ENCODE data around the gene SCG5. TPM values are rescaled to one million over a fixed set of nuclear protein-coding genes. Genes with fewer than 3 reads are reported as not detected.

Gene SCG5
- total and polyA plus RNA-seq, 2 experiments from 2014 or later, result 9.0 to 20.2 TPM

DNA sequence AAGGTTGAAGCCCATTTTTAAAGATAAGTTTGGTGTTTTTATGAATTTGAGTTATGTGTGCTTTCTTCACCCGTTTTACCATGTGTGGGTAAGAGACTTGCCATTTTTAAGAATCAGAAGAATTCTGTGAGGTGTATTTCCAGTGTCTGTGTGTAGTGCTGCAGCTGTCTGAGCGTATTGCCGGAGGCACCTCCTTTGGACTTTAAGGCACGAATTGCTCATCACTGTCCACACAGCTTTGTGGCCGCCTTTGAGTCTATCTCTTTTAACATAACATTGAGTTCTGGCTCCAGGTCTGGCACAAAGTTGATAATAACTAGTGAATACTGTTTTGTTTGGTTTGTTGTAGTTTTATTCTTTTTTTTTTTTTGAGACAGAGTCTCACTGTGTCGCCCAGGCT lies 25.8 kb downstream of the SCG5 start:
- TF ChIP-seq, protein P1, sequence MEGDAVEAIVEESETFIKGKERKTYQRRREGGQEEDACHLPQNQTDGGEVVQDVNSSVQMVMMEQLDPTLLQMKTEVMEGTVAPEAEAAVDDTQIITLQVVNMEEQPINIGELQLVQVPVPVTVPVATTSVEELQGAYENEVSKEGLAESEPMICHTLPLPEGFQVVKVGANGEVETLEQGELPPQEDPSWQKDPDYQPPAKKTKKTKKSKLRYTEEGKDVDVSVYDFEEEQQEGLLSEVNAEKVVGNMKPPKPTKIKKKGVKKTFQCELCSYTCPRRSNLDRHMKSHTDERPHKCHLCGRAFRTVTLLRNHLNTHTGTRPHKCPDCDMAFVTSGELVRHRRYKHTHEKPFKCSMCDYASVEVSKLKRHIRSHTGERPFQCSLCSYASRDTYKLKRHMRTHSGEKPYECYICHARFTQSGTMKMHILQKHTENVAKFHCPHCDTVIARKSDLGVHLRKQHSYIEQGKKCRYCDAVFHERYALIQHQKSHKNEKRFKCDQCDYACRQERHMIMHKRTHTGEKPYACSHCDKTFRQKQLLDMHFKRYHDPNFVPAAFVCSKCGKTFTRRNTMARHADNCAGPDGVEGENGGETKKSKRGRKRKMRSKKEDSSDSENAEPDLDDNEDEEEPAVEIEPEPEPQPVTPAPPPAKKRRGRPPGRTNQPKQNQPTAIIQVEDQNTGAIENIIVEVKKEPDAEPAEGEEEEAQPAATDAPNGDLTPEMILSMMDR (IDR thresholded peaks at IDR 0.05; ENCODE audit: low read depth, low read length), result no peak

DNA sequence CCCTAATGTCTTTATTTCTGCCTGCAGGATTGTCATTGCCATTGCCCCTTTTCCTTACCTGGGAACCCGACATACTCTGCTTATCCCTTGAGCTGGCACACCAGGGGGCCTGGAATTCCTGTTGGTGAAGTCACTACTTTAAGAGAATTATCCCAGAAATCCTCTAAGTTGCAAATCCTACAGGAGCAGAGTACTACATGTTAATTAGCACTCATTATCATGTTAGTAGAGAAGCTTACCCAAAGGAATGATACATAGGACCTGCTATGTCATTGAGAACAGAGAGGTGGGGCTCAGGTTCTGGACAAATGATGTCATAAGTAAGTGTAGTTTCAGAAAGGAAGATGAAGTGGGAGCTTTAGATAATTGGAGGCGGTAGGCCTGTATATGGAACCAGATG lies 27.4 kb downstream of the SCG5 start:
- H3K27me3 ChIP-seq, result no peaks in the 10 kb centered on the region
- H3K4me1 ChIP-seq (ENCODE audit: low read depth), result no peaks in the 10 kb centered on the region
- no peaks in the 10 kb centered on the region for H3K36me3 ChIP-seq
- no peak overlapping the region for H3K4me3 ChIP-seq
- no peaks in the 10 kb centered on the region for H3K9me3 ChIP-seq (ENCODE audit: low read depth)
- no peak for DNase-seq (ENCODE audit: low read depth in 1 of 2, low spot score in 1 of 2)
- H3K27ac ChIP-seq, result no peak overlapping the region
- TF ChIP-seq, protein P1 (IDR thresholded peaks at IDR 0.05; ENCODE audit: low read depth, low read length), result no peak

More for the DNA sequence above, 25.8 kb downstream of the SCG5 start:
- Histone ChIP-seq H3K36me3 (no peaks in the 10 kb centered on the region), H3K27ac (no peak overlapping the region), H3K27me3 (no peaks in the 10 kb centered on the region), H3K4me3 (no peak overlapping the region), H3K4me1 (ENCODE audit: low read depth) (no peaks in the 10 kb centered on the region), H3K9me3 (ENCODE audit: low read depth) (no peaks in the 10 kb centered on the region)
- DNase-seq (ENCODE audit: low read depth in 1 of 2, low spot score in 1 of 2), result no peak

- no peaks in the 10 kb centered on the region for H3K4me1 ChIP-seq (ENCODE audit: low read depth)
- H3K27ac ChIP-seq, result no peak overlapping the region
- peak in 1 of 2 donors; percentile 85 for DNase-seq (ENCODE audit: low read depth in 1 of 2, low spot score in 1 of 2)
- H3K27me3 ChIP-seq, result no peaks in the 10 kb centered on the region
- H3K9me3 ChIP-seq (ENCODE audit: low read depth), result no peaks in the 10 kb centered on the region
- no peak overlapping the region for H3K4me3 ChIP-seq
- TF ChIP-seq, protein P1 (IDR thresholded peaks at IDR 0.05; ENCODE audit: low read depth, low read length), result no peak
- no peaks in the 10 kb centered on the region for H3K36me3 ChIP-seq
Observed at GRCh38 chr15:32669896-32670611, 28.5 kb downstream of the SCG5 start.

DNA sequence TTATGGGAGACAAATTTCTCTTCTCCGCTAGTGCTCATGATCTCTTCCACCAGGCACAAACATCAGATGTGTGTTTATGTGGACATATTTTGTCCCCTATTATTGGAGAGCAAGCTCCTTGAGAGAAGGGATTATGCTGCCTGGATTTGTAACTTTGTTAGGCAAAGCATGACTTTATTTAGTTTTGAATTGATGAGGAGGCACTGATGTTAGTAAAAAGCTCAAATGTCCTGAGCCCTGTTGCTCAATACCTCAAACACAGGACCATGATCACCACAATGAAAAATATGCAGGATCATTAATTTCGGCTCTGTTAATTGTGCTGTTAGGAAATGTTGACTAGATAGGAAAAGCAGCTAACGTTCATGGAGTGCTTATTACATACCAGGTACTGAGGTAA lies 29.1 kb downstream of the SCG5 start:
- H3K9me3 ChIP-seq (ENCODE audit: low read depth), result no peaks in the 10 kb centered on the region

DNA sequence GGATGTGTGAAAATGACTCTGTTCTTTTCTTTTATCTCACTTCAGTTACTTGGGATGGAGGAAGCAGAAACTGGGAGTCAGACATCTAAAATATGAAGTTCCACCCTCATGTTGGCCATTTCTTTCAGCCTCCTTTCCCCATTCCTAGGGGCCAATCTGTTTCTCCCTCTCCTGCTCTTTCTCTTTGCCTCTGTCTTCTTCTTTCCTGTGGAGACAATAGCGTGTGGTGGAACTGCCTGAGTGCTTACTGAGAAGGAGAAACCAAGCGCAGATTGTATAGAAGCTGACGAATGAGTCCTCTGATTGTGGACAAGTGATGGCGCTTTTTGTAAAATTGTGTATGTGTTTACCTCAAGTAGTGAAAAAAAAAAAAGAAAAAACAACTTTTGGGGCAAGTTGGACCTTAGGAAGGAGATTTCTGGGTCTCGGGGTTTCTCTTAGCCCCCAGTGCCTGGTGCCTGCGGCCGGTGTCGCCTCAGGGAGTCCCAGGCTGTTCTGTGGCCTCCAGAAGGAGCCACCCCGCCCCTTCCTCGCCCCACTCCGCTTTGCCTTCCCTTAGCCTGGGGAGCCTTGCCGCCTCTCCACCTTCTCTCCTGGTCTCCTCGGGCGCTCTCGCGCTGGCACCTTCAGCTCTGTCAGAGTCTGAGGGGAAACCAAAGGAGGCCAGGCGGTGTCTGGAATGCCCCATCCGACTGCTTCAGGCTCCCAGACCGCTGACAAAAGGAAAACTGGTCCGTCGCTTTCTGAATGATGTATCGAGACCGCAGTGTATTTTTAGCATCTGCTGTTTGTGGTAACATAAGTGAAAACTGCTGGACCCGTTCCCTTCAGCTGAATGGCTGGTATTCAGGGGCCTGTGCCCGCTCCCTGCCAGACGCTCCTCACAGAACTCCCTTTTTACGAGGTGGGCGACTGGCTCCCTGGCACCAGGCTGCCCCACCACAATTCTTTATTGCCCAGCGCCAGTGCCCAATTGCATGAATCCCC lies 30.1 kb downstream of the SCG5 start:
- no peak overlapping the region for H3K4me3 ChIP-seq
- no peak overlapping the region for H3K27ac ChIP-seq
- TF ChIP-seq, protein P1 (IDR thresholded peaks at IDR 0.05; ENCODE audit: low read depth, low read length), result no peak
- no peaks in the 10 kb centered on the region for H3K4me1 ChIP-seq (ENCODE audit: low read depth)
- H3K9me3 ChIP-seq (ENCODE audit: low read depth), result no peaks in the 10 kb centered on the region
- DNase-seq (ENCODE audit: low read depth in 1 of 2, low spot score in 1 of 2), result no peak
- no peaks in the 10 kb centered on the region for H3K36me3 ChIP-seq
- H3K27me3 ChIP-seq, result no peaks in the 10 kb centered on the region

More for the DNA sequence above, 29.1 kb downstream of the SCG5 start:
- Histone ChIP-seq H3K36me3 (no peaks in the 10 kb centered on the region), H3K4me1 (ENCODE audit: low read depth) (no peaks in the 10 kb centered on the region), H3K27me3 (no peaks in the 10 kb centered on the region), H3K4me3 (no peak overlapping the region), H3K27ac (no peak overlapping the region)
- no peak for DNase-seq (ENCODE audit: low read depth in 1 of 2, low spot score in 1 of 2)
- TF ChIP-seq, protein P1 (IDR thresholded peaks at IDR 0.05; ENCODE audit: low read depth, low read length), result no peak
